Bronchial epithelial cell (primary cell): Measurements from ENCODE around the gene TSHZ3. TPM values are rescaled to one million over a fixed set of nuclear protein-coding genes. Genes with fewer than 3 reads are reported as not detected.

Experiments used
- DNase-seq: peaks from one replicate; pipeline ENCODE4 v3.0.0-alpha.2; 2010; ENCODE audit warnings: low read depth
- FAIRE-seq: peaks from 2 replicates; lab custom pipeline; 2011; peaks lifted over from hg19 to GRCh38; lab: Jason Lieb, UNC
- H3K27me3 ChIP-seq: 2 replicates; pipeline ENCODE4 v1.5.1; 2011; ENCODE audit warnings: low read length; ENCODE audit not compliant: control insufficient read depth, insufficient read depth
- H3K36me3 ChIP-seq: 2 replicates; pipeline ENCODE4 v1.5.1; 2011; ENCODE audit warnings: low read length; ENCODE audit not compliant: control insufficient read depth, insufficient read depth
- H3K4me3 ChIP-seq: 2 replicates; pipeline ENCODE4 v1.5.1; 2011; ENCODE audit warnings: mild to moderate bottlenecking, low read depth, low read length, control low read depth
- total RNA-seq: library from RNA; depleted of rRNA; stranded (reverse); fragments of >200 nt; gene quantifications from 2 replicates; pipeline ENCODE4 v1.2.1, GENCODE V29; 2014
- TF ChIP-seq, protein P1 (sequence below): IDR thresholded peaks from 2 replicates; pipeline ENCODE4 v1.5.1; 2011; ENCODE audit warnings: mild to moderate bottlenecking, moderate library complexity, low read length, control low read depth, inconsistent platforms; ENCODE audit not compliant: insufficient read depth, severe bottlenecking

TSHZ3 gene
- total RNA-seq, 1 donor from 2014 or later = 1.6 TPM

DNA sequence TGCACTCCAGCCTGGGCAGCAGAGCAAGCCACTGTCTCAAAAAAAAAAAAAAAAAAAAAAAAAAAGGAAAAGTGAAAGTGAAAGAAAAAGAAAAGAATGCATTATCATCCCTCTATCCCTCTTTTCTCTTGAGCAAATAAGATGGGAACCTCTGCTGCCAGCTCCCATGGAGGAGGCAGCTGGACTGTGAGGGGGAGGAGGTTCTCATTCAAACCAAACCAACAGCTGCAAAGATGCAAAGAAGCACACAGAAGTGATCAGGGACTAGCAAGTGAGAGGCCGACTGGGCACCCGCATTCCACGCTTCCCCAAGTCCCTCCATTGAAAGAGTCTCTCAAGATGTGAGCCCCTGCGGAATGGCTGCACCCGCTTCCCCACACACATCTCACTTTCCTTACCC, 63.5 kb downstream of the TSHZ3 start:
- H3K4me3 ChIP-seq = no peak overlapping the region
- TF ChIP-seq, protein P1, sequence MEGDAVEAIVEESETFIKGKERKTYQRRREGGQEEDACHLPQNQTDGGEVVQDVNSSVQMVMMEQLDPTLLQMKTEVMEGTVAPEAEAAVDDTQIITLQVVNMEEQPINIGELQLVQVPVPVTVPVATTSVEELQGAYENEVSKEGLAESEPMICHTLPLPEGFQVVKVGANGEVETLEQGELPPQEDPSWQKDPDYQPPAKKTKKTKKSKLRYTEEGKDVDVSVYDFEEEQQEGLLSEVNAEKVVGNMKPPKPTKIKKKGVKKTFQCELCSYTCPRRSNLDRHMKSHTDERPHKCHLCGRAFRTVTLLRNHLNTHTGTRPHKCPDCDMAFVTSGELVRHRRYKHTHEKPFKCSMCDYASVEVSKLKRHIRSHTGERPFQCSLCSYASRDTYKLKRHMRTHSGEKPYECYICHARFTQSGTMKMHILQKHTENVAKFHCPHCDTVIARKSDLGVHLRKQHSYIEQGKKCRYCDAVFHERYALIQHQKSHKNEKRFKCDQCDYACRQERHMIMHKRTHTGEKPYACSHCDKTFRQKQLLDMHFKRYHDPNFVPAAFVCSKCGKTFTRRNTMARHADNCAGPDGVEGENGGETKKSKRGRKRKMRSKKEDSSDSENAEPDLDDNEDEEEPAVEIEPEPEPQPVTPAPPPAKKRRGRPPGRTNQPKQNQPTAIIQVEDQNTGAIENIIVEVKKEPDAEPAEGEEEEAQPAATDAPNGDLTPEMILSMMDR = no peak
- DNase-seq (no peak), FAIRE-seq (peak; percentile 7)
- no peaks in the 10 kb centered on the region for H3K27me3 ChIP-seq
- no peaks in the 10 kb centered on the region for H3K36me3 ChIP-seq

DNA sequence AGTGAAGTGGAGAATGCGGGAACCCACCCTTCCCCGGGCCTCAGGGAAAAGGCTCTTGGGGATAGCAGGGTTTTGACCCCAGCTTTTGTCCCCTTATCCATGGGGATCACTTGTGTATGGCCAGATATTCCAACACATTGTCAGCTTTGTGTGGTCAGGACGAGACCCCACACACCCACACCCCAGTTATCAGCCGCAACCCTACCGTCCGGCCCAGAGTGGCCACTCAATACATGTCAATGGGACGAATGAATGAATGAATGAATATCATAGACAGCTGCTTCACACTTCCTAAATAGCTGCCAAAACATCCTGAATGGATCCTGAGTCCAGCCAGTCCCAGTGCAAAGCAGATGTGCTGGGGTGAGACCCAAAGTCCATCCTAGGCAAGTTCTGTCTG, 64.6 kb downstream of the TSHZ3 start:
- no peak for FAIRE-seq
- Histone ChIP-seq H3K27me3 (no peaks in the 10 kb centered on the region), H3K4me3 (no peak overlapping the region), H3K36me3 (no peaks in the 10 kb centered on the region)
- DNase-seq = no peak
- TF ChIP-seq, protein P1 = no peak

GRCh38 chr19:31283701-31284100, 65.5 kb downstream of the TSHZ3 start:
- TF ChIP-seq, protein P1 = no peak
- H3K4me3 ChIP-seq = no peak overlapping the region
- H3K36me3 ChIP-seq = no peaks in the 10 kb centered on the region
- H3K27me3 ChIP-seq = no peaks in the 10 kb centered on the region
- no peak for FAIRE-seq
- DNase-seq = no peak

GRCh38 chr19:31282346-31282745, 66.9 kb downstream of the TSHZ3 start:
- DNase-seq (no peak), FAIRE-seq (no peak)
- Histone ChIP-seq H3K36me3 (peaks cover 1% of the 10 kb centered on the region), H3K27me3 (no peaks in the 10 kb centered on the region), H3K4me3 (no peak overlapping the region)
- TF ChIP-seq, protein P1 = no peak

- no peak overlapping the region for H3K4me3 ChIP-seq
- TF ChIP-seq, protein P1 = no peak
- H3K36me3 ChIP-seq = peaks cover 1% of the 10 kb centered on the region
- DNase-seq (peak; percentile 4), FAIRE-seq (no peak)
- H3K27me3 ChIP-seq = no peaks in the 10 kb centered on the region
Observed at GRCh38 chr19:31280287-31281006, 68.8 kb downstream of the TSHZ3 start.

DNA sequence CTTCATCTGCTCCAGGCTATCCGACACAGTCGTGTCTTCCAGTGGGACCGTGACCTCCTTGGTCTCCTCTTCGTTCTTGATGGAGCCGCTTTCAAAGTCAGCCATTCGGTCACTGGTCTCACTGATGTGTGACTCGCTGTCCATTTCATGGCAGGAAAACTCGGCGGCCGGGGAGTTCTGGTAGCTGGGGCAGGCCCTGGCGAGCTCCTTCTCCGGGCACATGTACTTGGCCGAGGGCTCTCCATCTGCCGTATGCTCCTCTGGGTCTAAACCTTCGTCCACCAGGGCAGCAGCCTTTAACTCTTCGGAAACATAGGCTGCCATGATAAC, 69.8 kb downstream of the TSHZ3 start:
- TF ChIP-seq, protein P1 = no peak
- Histone ChIP-seq H3K36me3 (peaks cover 1% of the 10 kb centered on the region), H3K27me3 (no peaks in the 10 kb centered on the region), H3K4me3 (no peak overlapping the region)
- FAIRE-seq = no peak
- DNase-seq = no peak
